Glutamatergic neuron (in vitro differentiated cells): Measurements from ENCODE around the gene ALG8. TPM values are rescaled to one million over a fixed set of nuclear protein-coding genes. Genes with fewer than 3 reads are reported as not detected.

Experiments used
- DNase-seq: peaks from one replicate; pipeline ENCODE4 v3.0.0; 2022
- H3K27ac Mint-ChIP-seq: one replicate; pipeline ENCODE4 v1.8.0; 2020; ENCODE audit warnings: mild to moderate bottlenecking, mixed read lengths, inconsistent platforms; ENCODE audit not compliant: unreplicated experiment
- H3K27me3 Mint-ChIP-seq: one replicate; pipeline ENCODE4 v1.8.0; 2020; ENCODE audit warnings: mild to moderate bottlenecking, moderate library complexity, mixed read lengths, inconsistent platforms; ENCODE audit not compliant: unreplicated experiment
- H3K36me3 Mint-ChIP-seq: one replicate; pipeline ENCODE4 v1.8.0; 2020; ENCODE audit warnings: mild to moderate bottlenecking, mixed read lengths, inconsistent platforms; ENCODE audit not compliant: unreplicated experiment
- H3K4me1 Mint-ChIP-seq: one replicate; pipeline ENCODE4 v1.8.0; 2020; ENCODE audit warnings: mild to moderate bottlenecking, low read depth, mixed read lengths, inconsistent platforms; ENCODE audit not compliant: unreplicated experiment
- H3K4me3 Mint-ChIP-seq: one replicate; pipeline ENCODE4 v1.8.0; 2020; ENCODE audit warnings: mild to moderate bottlenecking, mixed read lengths, inconsistent platforms; ENCODE audit not compliant: unreplicated experiment
- H3K9me3 Mint-ChIP-seq: one replicate; pipeline ENCODE4 v1.8.0; 2020; ENCODE audit warnings: mild to moderate bottlenecking, moderate library complexity, mixed read lengths, inconsistent platforms; ENCODE audit not compliant: unreplicated experiment
- CTCF ChIP-seq: fragments of 200-600 bp; sonication (generic); IDR thresholded peaks from one replicate; pipeline ENCODE4 v1.5.0; 2021; ENCODE audit not compliant: partially characterized antibody, unreplicated experiment
- total RNA-seq: library from RNA; stranded (reverse); fragmentation: NEBNext Ultra II Directional; extraction: Animal tissue kit (Norgen Biotek cat#: 25700); gene quantifications from one replicate; pipeline ENCODE4 v1.2.1, GENCODE V29; 2021; ENCODE audit not compliant: unreplicated experiment

ALG8 gene
- total RNA-seq, 1 donor from 2014 or later = 30.3 TPM

- no peak overlapping the region for H3K4me3 Mint-ChIP-seq
- no peaks in the 10 kb centered on the region for H3K36me3 Mint-ChIP-seq
- no peak overlapping the region for H3K27ac Mint-ChIP-seq
- no peaks in the 10 kb centered on the region for H3K27me3 Mint-ChIP-seq
- no peak for TF ChIP-seq CTCF
- DNase-seq = no peak
- H3K4me1 Mint-ChIP-seq = peaks cover 3% of the 10 kb centered on the region
- H3K9me3 Mint-ChIP-seq = no peaks in the 10 kb centered on the region
These were observed 21.1 kb upstream of the ALG8 start for GRCh38 chr11:78160557-78160956.

GRCh38 chr11:78158987-78159652, 19.7 kb upstream of the ALG8 start:
- no peak overlapping the region for H3K4me3 Mint-ChIP-seq
- H3K36me3 Mint-ChIP-seq = no peaks in the 10 kb centered on the region
- H3K27me3 Mint-ChIP-seq = no peaks in the 10 kb centered on the region
- no peak for DNase-seq
- no peaks in the 10 kb centered on the region for H3K9me3 Mint-ChIP-seq
- no peak for TF ChIP-seq CTCF
- H3K4me1 Mint-ChIP-seq = peaks cover 3% of the 10 kb centered on the region
- H3K27ac Mint-ChIP-seq = no peak overlapping the region

GRCh38 chr11:78156127-78156844, 16.9 kb upstream of the ALG8 start:
- Mint-ChIP-seq H3K27me3 (no peaks in the 10 kb centered on the region), H3K27ac (no peak overlapping the region), H3K36me3 (no peaks in the 10 kb centered on the region), H3K4me3 (no peak overlapping the region), H3K4me1 (peaks cover 3% of the 10 kb centered on the region), H3K9me3 (no peaks in the 10 kb centered on the region)
- TF ChIP-seq CTCF = no peak
- no peak for DNase-seq

GRCh38 chr11:78151804-78152203, 12.4 kb upstream of the ALG8 start:
- H3K4me1 Mint-ChIP-seq = peaks cover 8% of the 10 kb centered on the region
- H3K36me3 Mint-ChIP-seq = no peaks in the 10 kb centered on the region
- no peak for TF ChIP-seq CTCF
- no peak for DNase-seq
- H3K4me3 Mint-ChIP-seq = no peak overlapping the region
- H3K9me3 Mint-ChIP-seq = no peaks in the 10 kb centered on the region
- no peak overlapping the region for H3K27ac Mint-ChIP-seq
- H3K27me3 Mint-ChIP-seq = no peaks in the 10 kb centered on the region

GRCh38 chr11:78150754-78151153, 11.3 kb upstream of the ALG8 start:
- DNase-seq = no peak
- Mint-ChIP-seq H3K4me3 (no peak overlapping the region), H3K36me3 (no peaks in the 10 kb centered on the region), H3K4me1 (peaks cover 5% of the 10 kb centered on the region), H3K27ac (no peak overlapping the region), H3K27me3 (no peaks in the 10 kb centered on the region), H3K9me3 (no peaks in the 10 kb centered on the region)
- TF ChIP-seq CTCF = no peak
